ENCODE data around the gene MR1. TPM values are rescaled to one million over a fixed set of nuclear protein-coding genes. Genes with fewer than 3 reads are reported as not detected.

MR1 gene
- total and polyA plus RNA-seq, 9 of the 15 experiments (the other 6 are each of a cell fraction or from before 2014, with no cell fraction given), result 9.7 to 21.7 (median 15.6) TPM

DNA sequence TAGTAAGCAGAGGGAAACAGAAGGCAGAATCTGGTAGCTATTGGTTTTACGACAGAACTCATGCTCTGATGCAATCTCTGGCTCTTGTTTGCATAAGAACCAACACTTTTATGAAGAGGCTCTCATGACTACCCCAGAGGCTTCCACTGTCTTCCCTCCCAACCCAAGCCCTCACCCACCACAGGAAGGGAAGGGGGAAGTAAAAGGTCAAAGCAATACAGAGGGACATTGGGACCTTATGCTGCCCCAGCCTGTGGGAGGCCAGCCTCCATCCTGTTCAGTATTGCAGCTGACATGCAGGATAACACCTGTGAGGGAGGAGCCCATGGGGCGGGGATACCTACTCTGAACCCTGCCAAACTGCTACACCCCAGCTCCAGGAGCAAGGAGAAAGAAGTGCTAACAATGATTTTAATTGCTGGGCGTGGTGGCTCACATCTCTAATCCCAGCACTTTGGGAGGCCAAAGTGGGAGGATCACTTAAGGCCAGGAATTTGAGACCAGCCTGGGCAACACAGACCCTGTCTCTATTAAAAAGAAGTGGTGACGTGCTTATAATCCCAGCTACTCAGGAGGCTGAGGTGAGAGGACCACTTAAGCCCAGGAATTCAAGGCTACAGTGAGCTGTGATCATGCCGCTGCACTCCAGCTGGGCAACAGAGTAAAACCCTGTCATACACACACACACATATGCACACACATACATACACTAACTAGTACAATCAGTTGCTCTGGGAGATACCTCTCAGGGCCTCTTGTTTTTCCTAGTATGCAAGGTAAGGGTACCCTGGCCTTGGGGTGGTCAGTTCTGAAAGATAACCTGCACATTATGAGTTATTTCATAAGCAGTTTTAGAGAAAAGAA lies 9.5 kb downstream of the MR1 start:
- Histone ChIP-seq H3K27ac (ENCODE audit: extremely low read depth, low read depth, low read length) (no peak overlapping the region), H3K9ac (ENCODE audit: insufficient read depth in 1 of 2, low read depth in 2 of 2, low read length in 2 of 2) (no peak overlapping the region), H3K36me3 (ENCODE audit: control insufficient read depth, insufficient read depth, low read length) (peaks cover 3% of the 10 kb centered on the region; the same call in 1 of the 3 replicates), H3K9me1 (ENCODE audit: control insufficient read depth, insufficient read depth, low read length) (no peaks in the 10 kb centered on the region), H3K4me3 (no peak overlapping the region), H3K9me3 (replicated peaks; ENCODE audit: control insufficient read depth, insufficient read depth, low read depth, low read length) (no peaks in the 10 kb centered on the region), H3K79me2 (ENCODE audit: control insufficient read depth, insufficient read depth, low read length) (no peaks in the 10 kb centered on the region), H4K20me1 (replicated peaks; ENCODE audit: control insufficient read depth, insufficient read depth, low read length) (no peaks in the 10 kb centered on the region), H3K4me2 (ENCODE audit: insufficient read depth, low read length) (no peak overlapping the region), H3K4me1 (replicated peaks in 1 of 2; ENCODE audit: control insufficient read depth in 2 of 2, insufficient read depth in 2 of 2, low read length in 2 of 2) (peaks cover 0 to 10% of the 10 kb centered on the region in 2 experiments; a peak in 3 of 5 replicates), H2AFZ (ENCODE audit: low read depth, low read length) (no peak overlapping the region), H3K27me3 (ENCODE audit: control insufficient read depth in 2 of 2, insufficient read depth in 2 of 2, low read length in 2 of 2) (no peaks in the 10 kb centered on the region)
- no TSS peak for BruUV-seq (replicated peaks)
- FAIRE-seq (no peak), DNase-seq (ENCODE audit: extremely low read depth in 1 of 4, low spot score in 3 of 4) (peak in 2 of 4 experiments; percentile 34 to 35), ATAC-seq (peak; percentile 77)
- WGBS (ENCODE audit: insufficient coverage, low coverage, missing lambda C conversion rate), result 62% methylated on average over 5 of the region's 5 CpGs
- in situ Hi-C loops (cut with MboI) (no loop called here), intact Hi-C loops (cut with micrococcal nuclease) (no loop called here)
- ChIA-PET CTCF (ENCODE audit: low intra/inter-chr PET ratio) (no interaction called here), POLR2A (interaction anchor here (0.8 to 2.4 kb wide), 7 partner anchors 9 to 182 kb away, joined by 3 to 15 read pairs (median 5); partner anchors contain the start of genes IER5 and MR1)
- TF ChIP-seq KDM1A (IDR thresholded peaks at IDR 0.05) (0 out of 4 replicates have a peak, but pooled peaks of 1 of the 2 experiments have one; percentile 16), EZH2 (IDR thresholded peaks at IDR 0.05; ENCODE audit: borderline replicate concordance, low read depth, low read length) (no peak), DPF2 (IDR thresholded peaks at IDR 0.05) (peak; percentile 20; the same call in 1 of the 2 replicates), NR2C1 (IDR thresholded peaks at IDR 0.05) (peak; percentile 27; the same call in 1 of the 2 replicates), NR2C1 (tag; IDR thresholded peaks at IDR 0.05) (no peak), STAG1 (CRISPR knock-in tag; IDR thresholded peaks at IDR 0.05; ENCODE audit: borderline replicate concordance) (no peak), RAD21 (CRISPR knock-in tag; conservative IDR thresholded peaks at IDR 0.05 in 1 of 2, IDR thresholded peaks at IDR 0.05 in 1 of 2) (no peak), ZC3H11A (IDR thresholded peaks at IDR 0.05; ENCODE audit: low read depth, low read length) (no peak), ATF7 (IDR thresholded peaks at IDR 0.05) (peak; percentile 66), TGIF2 (CRISPR knock-in tag; IDR thresholded peaks at IDR 0.05) (no peak), ZNF282 (CRISPR knock-in tag; IDR thresholded peaks at IDR 0.05) (no peak), ESRRA (IDR thresholded peaks at IDR 0.05; ENCODE audit: borderline replicate concordance, low read depth) (peak; percentile 70), ARID1B (IDR thresholded peaks at IDR 0.05) (peak; percentile 38; the same call in 1 of the 2 replicates), KDM5B (IDR thresholded peaks at IDR 0.05; ENCODE audit: insufficient replicate concordance, low read depth, low read length) (no peak), SMAD4 (CRISPR knock-in tag; conservative IDR thresholded peaks at IDR 0.05) (peak; percentile 20; the same call in 1 of the 2 replicates), MAZ (CRISPR knock-in tag; conservative IDR thresholded peaks at IDR 0.05 in 1 of 2, IDR thresholded peaks at IDR 0.05 in 1 of 2) (peak in 1 of 2 experiments; percentile 38; a peak in 1 of 4 replicates), TAF9B (IDR thresholded peaks at IDR 0.05; ENCODE audit: partially characterized antibody) (no peak), RFX5 (IDR thresholded peaks at IDR 0.05; ENCODE audit: low read depth, low read length) (no peak)
- TF ChIP-seq, protein P1, sequence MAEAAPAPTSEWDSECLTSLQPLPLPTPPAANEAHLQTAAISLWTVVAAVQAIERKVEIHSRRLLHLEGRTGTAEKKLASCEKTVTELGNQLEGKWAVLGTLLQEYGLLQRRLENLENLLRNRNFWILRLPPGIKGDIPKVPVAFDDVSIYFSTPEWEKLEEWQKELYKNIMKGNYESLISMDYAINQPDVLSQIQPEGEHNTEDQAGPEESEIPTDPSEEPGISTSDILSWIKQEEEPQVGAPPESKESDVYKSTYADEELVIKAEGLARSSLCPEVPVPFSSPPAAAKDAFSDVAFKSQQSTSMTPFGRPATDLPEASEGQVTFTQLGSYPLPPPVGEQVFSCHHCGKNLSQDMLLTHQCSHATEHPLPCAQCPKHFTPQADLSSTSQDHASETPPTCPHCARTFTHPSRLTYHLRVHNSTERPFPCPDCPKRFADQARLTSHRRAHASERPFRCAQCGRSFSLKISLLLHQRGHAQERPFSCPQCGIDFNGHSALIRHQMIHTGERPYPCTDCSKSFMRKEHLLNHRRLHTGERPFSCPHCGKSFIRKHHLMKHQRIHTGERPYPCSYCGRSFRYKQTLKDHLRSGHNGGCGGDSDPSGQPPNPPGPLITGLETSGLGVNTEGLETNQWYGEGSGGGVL (CRISPR knock-in tag; IDR thresholded peaks at IDR 0.05), result no peak
- TF ChIP-seq, protein P2, sequence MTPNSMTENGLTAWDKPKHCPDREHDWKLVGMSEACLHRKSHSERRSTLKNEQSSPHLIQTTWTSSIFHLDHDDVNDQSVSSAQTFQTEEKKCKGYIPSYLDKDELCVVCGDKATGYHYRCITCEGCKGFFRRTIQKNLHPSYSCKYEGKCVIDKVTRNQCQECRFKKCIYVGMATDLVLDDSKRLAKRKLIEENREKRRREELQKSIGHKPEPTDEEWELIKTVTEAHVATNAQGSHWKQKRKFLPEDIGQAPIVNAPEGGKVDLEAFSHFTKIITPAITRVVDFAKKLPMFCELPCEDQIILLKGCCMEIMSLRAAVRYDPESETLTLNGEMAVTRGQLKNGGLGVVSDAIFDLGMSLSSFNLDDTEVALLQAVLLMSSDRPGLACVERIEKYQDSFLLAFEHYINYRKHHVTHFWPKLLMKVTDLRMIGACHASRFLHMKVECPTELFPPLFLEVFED (CRISPR knock-in tag; conservative IDR thresholded peaks at IDR 0.05), result no peak
